ENCODE data around the gene DCPS. TPM values are rescaled to one million over a fixed set of nuclear protein-coding genes. Genes with fewer than 3 reads are reported as not detected.
"Not testable (repeated sequence)": the region's sequence is repeated elsewhere in the genome, so short reads cannot be mapped to it uniquely, and the experiment has no call there.

DCPS gene, protein sequence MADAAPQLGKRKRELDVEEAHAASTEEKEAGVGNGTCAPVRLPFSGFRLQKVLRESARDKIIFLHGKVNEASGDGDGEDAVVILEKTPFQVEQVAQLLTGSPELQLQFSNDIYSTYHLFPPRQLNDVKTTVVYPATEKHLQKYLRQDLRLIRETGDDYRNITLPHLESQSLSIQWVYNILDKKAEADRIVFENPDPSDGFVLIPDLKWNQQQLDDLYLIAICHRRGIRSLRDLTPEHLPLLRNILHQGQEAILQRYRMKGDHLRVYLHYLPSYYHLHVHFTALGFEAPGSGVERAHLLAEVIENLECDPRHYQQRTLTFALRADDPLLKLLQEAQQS
- total RNA-seq (2014; rRNA removed; shearing (Covaris generic)), result 20.0 and 27.8 TPM in 2 replicates

DNA sequence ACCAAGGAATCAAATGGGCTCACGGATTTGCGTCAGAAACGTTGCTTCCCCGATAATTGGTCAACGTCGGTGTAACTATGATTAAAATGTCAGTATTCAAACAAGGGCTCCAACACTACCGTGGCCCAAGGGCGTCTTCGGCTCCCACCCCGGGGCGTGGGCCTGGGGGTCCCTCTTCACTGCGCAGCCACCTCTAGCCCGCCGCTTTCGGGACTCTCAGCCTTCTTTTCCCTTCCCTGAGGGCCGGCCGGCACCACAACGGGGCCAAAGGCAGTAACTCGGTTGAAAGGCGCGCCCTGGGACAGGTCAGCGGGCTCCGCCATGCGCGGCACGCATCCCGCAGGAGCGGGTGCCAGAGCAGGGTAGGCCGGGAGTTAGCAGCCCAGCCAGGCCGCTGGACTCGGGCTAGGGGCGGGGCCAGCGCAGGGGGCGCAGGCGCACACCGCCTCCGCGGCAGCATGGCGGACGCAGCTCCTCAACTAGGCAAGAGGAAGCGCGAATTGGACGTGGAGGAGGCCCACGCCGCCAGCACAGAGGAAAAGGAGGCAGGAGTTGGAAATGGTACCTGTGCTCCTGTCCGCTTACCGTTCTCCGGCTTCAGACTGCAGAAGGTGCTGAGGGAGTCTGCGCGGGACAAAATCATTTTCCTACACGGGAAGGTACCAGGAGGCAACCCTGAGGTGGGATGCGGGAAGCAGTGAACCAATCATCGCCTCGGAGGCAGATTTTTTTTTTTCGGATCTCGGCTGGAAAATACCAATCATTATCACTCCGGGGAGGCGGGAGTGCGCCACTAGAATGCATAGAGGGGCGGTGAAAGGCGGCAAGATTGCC lies at the start of gene DCPS:
Gene DCPS, plus strand, starts transcription at position 438 of the 834 bp plus-strand sequence. Its CDS starts 21 bp downstream, at position 459.
- DNase-seq (ENCODE audit: low read depth), result peak; percentile 88

DNA sequence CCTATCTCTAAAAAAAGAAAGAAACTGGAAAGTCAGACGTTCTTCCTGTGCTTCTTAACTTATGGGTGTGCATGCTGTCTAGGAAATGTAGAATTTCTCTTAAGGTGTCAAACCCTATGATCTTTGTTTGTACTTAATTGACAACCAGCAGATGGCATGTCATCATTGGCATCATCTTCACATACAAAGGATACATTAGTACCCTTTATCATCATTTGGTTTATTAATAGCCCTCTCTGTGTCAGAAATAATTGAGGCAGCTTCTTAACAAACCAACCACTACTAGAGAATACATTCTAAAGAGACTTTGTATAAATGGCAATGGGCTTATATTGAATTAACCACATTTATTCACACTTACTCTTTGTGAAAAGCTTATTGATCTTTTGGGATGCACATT lies 49.0 kb upstream of the DCPS start:
- DNase-seq (ENCODE audit: low read depth), result no peak

DNA sequence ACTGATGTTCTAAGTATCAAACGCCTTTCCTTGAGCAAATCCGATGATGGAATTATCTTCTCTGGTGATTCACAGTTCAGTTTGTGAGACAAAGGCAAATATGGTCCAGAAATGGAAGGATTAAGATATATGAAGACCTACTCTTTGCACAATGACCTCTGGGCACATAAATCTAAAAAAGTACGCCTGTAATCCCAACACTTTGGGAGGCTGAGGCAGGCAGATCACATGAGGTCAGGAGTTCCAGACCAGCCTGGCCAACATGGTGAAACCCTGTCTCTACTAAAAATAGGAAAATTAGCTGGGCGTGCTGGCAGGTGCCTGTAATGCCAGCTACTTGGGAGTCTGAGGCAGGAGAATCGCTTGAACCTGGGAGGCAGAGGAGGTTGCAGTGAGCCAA lies 48.4 kb upstream of the DCPS start:
- not testable (repeated sequence) for DNase-seq (ENCODE audit: low read depth)

DNA sequence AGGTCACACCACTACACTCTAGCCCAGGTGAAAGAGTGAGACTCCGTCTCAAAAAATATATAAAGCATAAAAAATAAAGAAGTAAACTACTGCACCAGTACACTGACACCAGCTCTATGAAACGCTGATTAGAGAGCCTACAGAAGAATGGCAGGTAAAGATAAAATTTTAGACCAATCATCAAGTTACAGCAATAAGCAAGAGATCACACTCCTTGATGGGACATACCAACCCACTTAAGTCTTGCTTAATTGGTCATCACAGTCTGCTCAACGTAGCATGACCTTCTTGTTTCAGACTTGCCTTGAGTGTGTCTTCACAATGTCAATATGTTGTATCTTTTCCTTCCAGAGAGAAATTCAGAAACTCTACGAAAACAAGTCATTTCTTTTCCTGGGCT lies 47.6 kb upstream of the DCPS start:
- DNase-seq (ENCODE audit: low read depth), result no peak

DNA sequence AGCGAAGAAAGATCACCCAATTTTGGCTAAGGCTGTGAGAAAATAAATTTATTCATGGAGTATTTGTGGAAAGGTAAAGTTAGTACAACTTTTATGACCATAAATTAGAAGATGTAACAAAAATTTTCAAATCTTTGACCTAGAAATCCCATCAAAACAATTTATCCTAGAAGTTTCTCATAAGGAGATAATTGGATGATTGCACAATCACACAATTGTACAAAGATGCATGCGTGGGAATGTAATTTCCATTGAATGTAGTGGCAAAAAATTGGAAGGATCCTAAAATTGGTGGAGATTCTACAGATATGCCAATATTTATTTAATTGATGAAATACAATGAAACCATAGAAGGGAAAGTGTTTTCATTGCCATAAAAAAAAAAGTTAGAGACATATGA lies 46.7 kb upstream of the DCPS start:
- DNase-seq (ENCODE audit: low read depth), result no peak

DNA sequence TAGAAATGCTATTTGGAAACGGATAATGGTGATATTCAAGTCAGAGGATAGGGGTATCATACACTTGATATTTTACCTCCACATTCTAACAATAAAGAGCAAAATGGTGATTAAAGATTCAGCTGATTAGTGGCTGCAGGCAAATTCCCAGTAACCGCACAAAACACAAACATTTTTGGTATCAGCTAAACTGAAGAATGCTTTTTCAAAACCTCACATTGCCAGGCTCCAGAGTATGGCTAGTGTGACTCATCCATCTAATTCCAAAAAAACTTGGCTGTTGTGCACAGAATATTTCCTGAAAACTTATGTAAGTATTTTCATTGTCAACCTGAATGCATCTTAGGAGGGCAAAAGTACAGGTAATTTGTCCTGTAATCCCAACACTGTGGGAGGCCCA lies 46.1 kb upstream of the DCPS start:
- peak; percentile 87 for DNase-seq (ENCODE audit: low read depth)

DNA sequence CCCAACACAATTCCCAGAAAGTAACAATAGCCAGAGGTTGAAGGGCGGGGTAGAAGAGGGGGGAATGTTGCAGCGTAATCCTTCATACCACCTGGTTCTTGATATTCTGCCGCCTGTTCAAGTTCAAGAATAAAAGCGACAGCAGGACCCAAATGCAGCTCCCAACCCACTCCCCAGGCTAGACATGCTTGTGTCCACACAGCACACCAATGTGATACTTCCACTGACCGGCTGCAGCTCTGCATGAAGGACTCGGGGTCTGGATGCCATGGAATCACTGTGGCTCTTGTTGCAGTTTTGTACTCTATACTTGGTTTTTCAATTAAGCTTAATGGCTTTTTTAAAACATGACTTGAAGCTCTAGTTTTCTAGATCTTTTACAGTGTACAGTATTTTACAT lies 41.6 kb upstream of the DCPS start:
- no peak for DNase-seq (ENCODE audit: low read depth)

DNA sequence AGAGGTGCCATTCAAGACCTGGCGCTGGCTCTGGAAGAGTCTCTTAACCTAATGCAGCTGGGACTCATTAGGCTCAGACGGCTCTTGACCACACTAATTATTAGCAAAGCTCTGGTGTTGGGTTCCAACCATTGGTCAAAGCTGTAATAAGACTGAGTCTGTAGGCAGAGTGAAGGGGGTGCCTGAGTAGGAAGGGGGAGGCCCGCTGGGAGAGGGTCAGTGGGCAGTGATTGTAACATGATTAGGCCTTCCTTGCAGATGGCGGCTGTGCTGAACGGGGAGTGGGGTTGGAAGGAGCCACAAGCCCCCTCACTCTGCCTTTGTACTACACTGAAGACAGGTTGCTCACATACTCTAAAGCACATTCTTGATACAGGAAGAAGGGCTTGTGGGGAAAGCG lies 40.4 kb upstream of the DCPS start:
- no peak for DNase-seq (ENCODE audit: low read depth)

DNA sequence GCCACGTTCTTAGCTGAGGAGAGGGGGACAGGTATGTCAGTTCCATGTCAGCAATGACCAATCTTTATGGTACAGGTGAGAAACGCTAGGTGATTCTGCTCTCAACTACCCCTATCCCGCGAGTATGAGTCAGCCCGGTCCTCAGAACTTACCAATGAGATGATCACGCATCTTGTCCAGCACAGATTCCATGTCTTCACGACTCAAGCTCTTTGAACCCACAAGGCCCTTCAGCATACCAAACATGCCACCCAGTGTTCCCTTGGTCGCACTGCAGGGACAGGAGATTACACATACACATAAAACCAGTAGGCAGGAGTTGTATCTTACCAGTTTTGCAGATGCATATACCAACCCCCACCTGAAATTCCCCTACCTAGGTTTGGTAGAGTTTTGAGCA lies 38.0 kb upstream of the DCPS start:
- DNase-seq (ENCODE audit: low read depth), result peak; percentile 30

DNA sequence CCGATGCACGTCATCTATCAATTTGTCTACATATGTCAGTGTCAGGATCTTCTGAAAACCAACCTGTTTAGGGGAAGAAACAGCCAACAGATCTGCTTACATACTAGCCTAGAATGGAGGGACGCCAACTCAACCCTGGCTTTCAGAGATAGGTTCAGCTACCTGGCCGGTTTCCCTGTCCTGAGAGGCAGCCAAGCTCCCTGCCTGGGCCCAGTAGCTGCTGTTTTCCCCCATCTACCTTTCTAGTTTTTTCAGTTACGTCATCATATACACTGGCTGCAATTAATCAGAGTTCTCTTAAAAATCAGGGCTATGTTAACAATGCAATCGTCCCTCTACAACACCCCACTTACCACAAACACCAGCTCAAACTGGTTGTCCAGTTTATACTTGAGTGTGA lies 36.2 kb upstream of the DCPS start:
- DNase-seq (ENCODE audit: low read depth), result no peak

DNA sequence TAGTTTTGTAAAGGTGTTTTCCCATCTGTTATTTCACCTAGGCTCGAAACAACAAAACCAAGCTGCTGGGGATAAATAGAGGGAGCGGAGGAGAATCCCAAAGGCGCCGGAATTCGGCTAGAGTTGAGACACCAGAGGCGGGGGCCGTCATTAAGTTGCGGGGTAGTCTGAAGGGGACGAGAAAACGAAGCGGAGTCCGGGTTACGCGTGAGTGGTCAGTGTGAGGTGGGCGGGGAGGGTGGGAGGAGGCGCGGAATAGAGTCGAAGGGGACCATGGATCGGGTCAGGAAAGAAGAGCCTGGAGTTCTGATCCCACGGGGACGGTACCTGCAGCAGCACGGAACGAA lies 35.5 kb upstream of the DCPS start:
- DNase-seq (ENCODE audit: low read depth), result no peak

DNA sequence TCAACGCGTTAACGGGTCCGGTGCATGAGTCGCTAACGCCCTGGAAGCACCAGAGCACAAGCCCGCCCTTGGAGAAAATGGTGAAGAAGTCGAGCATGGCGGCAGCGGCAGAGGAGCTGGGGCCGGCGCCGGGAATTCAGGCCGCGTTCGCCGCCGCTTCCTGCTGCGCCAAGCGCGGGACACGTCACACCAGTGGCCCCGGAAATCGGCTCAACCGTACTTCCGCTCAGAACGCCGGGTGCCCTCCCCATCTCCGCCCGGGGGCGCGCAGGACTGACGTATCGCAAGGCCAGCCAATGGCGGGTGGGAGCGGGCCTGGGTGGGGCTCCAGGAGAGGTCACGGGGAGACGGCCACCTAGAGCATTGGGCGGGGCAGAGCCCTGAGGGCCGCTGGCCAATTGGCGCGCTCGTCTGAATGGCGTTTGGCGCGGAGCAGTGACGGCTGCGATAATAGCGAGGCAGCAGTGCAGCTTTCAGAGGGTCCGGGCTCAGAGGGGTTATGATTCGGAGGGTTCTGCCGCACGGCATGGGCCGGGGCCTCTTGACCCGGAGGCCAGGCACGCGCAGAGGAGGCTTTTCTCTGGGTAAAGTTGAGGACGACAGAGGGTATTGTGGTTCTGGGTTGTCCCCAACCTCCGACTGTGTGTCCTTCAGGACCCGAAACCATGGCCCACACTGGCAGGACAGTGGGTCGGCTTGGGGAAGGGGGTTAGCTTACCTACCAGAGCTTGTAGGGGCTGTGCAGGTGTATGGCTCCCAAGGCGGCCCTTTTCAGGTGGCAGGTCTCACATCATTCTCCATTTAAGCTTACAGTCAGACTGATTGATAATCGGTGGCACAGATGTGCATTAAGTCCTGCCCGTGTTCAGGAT lies 34.9 kb upstream of the DCPS start, which contains the start of the genes FOXRED1 and SRPRA:
Gene FOXRED1, plus strand, starts transcription at position 447 of the 872 bp plus-strand sequence. Its CDS starts 53 bp downstream, at position 500.
Gene SRPRA, minus strand, starts transcription at position 188 of the 872 bp plus-strand sequence. Its CDS starts 91 bp downstream, at position 97.
- DNase-seq (ENCODE audit: low read depth), result peak; percentile 99

DNA sequence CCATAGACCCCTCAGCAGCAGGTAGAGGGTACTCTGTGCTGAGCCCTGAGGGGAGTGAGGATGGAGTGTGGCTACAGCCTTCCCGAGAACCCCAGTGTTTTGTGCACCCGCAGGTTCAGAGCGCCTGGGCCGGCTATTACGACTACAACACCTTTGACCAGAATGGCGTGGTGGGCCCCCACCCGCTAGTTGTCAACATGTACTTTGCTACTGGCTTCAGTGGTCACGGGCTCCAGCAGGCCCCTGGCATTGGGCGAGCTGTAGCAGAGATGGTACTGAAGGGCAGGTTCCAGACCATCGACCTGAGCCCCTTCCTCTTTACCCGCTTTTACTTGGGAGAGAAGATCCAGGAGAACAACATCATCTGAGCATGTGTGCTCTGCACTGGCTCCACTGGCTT lies 26.5 kb upstream of the DCPS start:
- DNase-seq (ENCODE audit: low read depth), result no peak

DNA sequence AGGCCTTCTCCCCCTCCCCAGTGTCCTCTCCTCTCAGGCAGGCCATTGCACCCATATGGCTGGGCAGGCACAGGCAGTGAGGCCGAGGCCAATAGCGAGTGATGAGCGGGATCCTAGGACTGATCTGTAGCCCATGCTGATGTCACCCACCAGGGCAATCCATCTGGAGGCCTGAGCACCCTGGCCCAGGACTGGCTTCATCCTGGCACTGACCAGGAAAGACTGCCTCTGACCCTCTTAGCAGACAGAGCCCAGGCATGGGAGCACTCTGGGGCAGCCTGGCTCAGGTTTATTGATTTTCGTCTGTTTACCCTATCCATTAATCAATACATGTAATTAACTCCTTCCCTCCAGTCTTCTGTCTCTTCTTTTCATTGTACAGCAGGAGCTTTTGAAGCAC lies 26.1 kb upstream of the DCPS start:
- DNase-seq (ENCODE audit: low read depth), result no peak

DNA sequence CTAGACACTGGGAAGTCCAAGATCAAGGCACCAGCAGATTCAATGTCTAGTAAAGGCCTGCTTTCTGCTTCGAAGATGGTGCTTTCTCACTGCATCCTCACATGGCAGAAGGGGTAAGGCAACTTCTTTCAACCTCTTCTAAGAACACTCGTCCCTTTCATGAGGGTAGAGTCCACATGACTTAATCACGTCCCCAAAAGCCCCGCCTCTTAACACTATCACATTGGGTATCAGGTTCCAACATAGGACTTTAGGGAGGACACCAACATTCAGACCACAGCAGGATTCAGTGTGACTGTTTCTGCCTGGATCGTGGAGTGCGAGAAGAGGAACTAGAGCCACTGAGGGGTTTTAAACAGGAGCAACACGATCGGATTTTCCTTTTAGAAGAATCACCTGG lies 24.7 kb upstream of the DCPS start:
- no peak for DNase-seq (ENCODE audit: low read depth)

DNA sequence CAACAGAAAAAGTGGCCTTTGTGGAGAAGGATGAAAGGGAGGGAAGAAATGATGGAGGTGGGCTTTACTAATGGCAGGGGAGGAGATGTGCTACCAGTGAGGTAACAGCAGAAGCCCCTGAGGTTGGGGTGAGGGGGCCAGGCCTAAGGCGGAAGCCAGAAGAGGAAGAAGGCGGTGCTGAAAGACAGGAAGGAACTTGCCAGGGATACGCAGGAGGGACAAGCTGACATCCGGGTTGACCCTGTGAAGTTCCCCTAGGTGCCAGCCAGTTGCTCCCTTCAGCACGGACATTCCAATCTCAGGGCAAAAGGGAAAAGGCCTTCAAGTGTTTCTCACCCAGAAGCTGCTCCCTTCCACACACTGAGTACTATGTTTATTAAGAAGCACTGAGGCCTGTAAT lies 23.3 kb upstream of the DCPS start:
- DNase-seq (ENCODE audit: low read depth), result no peak

DNA sequence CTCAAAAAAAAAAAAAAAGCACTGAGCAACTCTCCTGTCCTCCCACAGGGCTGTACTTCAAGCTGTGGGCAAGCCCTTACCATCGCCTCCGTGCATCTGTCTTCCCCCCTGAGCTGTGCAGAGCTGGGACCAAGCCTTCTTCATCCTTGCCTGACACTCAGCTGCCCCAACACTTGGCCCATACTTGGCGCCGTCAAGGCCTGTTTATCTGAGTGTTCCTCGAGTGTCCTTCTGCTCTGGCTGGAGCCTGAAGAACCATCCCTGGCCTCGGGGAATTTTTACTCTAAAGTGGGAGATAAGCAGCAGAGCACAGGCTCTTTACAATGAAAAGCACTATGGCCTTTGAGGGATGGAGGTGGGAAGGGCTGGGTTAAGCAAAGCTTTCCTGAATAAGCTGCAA lies 22.6 kb upstream of the DCPS start:
- DNase-seq (ENCODE audit: low read depth), result no peak

DNA sequence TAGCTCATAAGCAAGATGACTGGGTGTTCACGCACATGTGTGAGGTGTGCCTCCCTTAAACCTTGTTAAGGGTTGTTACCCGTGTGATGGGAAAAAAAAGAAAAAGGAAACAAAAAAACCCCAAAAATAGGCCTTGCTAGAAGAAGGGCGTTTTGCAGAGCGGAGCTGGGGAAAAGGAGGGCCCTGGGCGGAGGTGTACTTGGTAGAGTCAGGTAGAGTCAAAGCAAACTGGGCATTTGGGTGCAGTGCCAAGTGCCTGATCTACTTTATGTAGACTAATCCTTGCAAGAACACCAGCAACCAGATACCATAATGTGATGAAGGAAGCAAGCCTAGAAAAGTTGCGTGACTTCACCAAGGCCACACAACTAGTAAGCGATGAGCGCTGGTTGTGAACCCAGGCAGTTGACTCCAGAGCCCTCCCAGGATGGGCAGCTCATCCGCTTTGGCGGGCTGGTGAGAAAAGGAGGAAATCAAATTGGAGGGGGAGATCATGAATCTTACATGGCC lies 22.1 kb upstream of the DCPS start:
- DNase-seq (ENCODE audit: low read depth), result no peak

DNA sequence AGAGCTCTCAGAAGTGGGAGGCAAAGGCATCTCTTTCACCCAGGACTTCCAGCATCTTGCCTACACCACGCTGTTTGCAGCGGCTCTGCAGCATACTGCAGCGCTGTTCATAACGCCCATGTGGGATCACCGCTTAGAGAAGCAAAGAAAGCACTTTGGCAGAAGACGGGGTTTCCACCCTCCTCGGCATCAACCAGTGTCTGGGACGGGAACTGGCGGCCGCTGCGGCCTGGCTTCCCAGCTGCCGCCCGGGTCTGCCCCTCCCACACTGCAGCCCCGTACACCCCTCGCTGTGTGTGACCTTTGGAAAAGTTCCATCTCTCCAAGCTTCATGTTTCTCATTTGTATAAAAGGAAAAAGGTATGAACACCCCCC lies 21.5 kb upstream of the DCPS start:
- DNase-seq (ENCODE audit: low read depth), result peak; percentile 32

DNA sequence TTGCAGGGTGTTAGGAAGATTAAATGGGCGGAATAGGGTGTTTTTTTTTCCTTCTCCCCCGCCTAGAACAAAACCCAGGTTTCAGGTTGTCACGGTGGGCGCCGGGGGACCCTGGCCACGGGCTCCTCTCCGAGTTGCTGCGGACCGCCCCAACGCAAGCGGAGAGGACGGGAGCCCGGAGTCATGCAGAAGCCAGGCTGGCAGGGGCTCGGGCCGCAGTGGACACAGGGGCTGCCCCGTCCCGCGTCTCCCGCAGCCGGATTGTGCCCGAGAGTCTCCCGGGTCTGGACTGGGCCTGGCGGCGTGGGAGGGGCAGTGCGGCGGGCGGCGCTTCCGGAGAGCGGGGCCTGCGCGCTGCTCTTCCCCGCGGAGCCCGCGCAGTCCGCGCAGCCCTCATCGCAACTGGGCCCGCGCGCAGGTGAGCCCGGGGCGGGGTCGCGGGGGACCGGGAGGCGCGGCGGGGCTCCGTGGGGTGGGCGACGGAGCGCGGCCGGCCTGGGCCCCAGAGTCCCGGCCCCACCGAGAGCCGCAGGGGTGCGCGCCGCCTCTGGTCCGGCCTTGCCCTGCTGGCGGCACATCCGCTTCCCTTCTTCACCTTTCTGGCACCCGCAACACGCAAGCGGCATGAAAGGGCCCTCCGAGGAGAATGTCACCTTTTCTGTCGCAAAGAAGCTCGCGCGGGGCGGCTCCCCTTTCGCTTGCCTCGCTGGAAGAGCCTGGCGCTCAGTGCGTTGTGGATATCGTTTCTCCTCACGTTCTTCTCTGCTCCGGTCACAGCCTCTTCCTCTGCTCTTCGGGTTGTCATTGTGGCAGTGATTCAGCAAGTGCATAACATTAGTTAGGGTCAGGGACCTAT lies 20.9 kb upstream of the DCPS start, which contains the start of gene TIRAP:
Gene TIRAP, plus strand, starts transcription at position 358 of the 856 bp plus-strand sequence. CDS start 7,802 bp downstream, outside the sequence.
- peak; percentile 65 for DNase-seq (ENCODE audit: low read depth)

DNA sequence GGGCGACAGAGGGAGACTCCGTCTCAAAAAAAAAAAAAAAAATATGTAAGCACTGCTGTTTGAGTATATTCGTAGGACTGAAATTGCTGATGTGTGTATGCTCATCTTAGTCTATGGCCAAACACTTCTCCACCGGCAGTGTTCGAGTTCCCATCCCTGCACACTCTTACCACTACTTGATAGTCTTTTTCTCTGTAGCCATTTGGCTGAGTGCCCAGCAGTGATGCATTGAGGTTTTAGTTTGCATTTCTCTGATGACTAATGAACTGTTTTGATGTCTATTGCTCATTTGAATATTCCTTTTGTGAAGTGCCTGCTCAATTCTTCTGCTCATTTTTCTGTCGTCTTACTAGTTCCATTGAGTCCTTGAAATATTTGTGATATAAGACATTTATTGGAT lies 19.0 kb upstream of the DCPS start:
- DNase-seq (ENCODE audit: low read depth), result peak; percentile 98
